HG03139 (cell line): ENCODE results near the gene PCLAF.
"Not testable (repeated sequence)": the region's sequence is repeated elsewhere in the genome, so short reads cannot be mapped to it uniquely, and the experiment has no call there.

Experiments
- ATAC-seq: cut with Tn5 transposase; IDR thresholded peaks from one replicate; pipeline ENCODE4 v1.9.1; 2021; ENCODE audit not compliant: unreplicated experiment

PCLAF gene, protein sequence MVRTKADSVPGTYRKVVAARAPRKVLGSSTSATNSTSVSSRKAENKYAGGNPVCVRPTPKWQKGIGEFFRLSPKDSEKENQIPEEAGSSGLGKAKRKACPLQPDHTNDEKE

DNA sequence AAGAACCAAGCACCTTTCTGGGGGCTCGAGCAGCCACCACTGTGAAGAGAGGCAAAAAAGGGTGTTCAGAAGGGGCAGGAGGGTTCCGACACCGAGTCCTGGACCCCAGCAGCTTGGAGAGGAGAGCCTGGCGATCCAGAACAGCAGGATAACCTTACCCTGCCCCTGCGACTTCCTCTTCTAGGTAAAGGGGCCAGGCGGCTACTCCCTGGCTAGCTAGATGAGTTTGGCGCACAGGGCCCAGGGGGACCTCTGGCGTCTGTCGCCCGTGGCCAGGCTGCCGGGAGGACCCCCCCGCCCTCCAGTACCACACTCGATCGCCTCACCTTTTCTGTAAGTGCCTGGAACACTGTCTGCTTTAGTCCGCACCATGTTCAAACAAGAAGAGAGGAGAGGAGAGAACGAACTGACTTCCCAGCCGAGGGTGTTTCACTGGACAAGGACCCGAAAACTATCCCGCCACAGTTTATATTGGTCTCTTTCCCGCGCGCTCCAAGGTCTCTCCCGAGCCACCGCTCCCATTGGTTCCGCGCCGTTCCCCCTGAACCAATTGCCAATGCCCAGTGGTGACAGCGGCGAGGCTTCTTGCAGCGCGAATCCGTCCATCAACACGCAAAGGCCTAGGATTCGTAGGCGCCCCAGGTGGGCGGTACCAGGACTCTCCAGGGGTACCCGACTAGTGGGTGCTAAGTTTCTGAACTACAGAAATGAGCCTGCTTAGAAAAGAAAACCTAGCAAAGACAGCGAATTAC is at the start of gene PCLAF:
Gene PCLAF, minus strand, starts transcription at position 442 of the 752 bp plus-strand sequence. Its CDS starts 70 bp downstream, at position 372.
- peak; percentile 93 for ATAC-seq

DNA sequence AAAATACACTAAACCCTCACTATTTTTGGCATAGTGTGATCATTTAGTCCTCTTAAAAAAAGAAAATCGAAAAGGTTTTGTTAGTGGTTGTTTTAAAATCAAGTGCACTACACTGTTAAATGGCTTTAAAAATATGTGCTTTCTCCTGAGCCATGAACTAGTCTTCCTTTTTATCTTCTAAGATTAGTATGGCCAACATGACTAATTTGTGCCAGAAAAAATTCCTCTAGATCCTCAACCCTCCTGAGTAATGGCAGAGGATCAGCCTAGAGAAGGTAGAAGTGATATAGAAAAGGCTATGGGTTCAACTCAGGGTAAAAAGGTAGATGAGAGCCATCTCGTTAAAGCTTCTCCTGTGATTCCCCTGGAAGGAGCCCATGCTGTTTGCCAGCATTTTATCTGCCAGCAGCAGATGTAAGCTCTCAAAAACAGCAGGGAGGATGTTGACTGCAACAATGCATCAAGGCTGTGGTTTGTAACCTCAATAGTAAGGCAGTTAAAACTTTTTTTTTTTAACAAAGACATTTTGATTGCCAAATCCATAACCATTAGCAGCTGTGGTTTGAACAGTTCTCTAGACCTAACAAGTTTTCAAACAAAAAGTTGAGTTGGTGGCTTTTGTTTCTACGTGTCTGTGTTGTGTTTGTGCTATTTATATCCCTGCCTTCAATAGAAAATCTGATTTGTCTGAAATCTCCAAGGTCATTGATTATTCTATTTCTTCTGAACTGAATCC is 48.9 kb upstream of the PCLAF start:
- ATAC-seq: no peak

DNA sequence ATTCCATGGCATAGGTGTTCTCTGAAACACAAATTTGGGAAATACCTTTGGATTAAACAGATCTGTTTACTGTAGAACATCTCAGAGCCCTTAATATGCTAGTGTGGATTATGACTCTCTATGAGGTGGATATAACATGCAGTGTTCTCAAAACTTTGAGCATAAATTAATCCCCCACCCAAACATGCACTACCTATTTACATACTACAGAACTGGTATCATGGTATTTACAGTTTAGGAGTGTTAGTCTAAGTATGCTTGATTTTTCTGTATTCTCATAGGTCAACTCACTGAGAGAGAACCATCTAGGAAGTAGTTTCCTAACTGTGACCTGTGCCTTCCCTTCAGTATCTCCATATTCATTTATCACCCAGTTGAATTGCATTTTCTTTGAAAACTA is 48.2 kb upstream of the PCLAF start:
- no peak for ATAC-seq

DNA sequence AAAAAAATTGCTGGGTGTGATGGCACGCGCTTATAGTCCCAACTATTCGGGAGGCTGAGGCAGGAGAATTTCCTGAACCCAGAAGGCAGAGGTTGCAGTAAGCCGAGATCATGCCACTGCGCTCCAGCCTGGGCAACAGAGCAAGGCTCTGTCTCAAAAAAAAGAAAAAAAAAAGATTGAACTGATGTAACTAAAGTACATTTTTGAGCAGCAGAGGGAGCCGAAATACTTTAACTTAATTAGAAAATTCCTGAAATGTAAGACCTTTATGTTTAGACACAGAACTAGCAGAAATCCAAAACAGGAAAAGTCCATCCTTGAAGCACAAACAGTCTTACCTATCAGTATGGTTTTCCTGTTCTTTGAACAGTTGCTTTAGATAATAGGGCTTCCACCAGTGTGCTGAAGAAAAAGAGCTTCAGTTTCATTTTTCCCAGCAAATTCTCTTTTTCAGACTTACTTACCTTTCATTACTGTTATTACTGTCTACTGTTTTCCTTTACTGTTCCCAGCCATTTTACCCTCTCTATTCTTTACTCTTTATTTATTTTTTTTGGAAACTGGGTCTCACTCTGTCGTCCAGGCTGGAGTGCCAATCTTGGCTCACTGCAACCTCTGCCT is 45.7 kb upstream of the PCLAF start:
- no peak for ATAC-seq

DNA sequence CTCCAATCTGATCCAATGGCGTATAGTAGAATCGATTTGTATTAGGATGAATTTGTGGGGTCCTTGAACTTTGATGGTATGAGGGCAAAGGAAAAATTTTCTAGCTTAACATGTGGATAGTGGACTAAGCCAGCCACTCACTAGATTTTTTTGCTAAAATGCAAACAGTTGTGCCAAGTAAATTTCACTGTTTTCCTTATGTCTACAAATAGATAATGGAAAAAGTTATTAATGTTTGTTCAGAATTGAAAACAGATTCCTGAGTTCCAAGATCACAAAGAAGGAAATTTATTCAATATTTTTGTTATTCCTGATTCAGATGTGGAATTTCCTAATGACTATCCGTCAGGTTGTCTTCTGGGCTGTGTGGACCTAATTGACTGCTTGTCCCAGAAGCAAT is 44.0 kb upstream of the PCLAF start:
- ATAC-seq: no peak

DNA sequence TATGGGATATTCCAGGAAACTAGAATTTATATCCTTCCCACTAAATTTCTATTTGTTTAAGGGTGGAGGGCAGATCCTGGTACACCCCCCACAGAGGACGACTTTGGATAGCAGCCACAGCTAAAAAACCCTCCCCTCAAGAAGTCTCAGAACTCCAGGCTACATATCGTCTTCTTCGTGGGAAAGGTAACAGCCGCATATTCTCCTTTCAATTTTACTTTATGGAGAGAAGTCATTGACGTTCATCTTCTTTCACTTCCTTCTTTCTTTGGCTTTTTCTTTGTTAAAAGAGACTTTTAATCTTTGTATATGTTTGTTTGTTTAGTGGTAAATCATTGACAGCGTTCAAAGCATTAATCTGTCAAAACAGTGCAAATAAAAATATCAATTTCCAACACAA is 42.7 kb upstream of the PCLAF start:
- ATAC-seq: no peak

DNA sequence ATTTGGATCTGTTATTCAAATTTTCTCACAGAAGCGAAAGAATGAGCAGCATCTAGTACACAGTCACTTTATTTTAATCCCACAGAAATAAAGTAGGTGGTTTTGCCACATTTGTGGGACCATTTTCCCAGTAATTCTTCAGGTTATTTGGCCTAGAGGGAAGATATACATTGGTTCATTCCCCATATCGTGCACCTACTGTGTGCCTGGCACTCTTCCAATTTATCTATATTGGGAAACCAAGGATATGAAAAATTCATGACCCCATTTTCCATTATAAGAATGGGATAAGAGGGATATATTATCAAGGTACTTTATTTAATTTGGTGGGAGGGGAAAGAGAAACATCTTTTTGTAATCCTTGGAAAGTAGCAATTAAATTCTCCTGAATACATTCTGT is 41.5 kb upstream of the PCLAF start:
- ATAC-seq: no peak

DNA sequence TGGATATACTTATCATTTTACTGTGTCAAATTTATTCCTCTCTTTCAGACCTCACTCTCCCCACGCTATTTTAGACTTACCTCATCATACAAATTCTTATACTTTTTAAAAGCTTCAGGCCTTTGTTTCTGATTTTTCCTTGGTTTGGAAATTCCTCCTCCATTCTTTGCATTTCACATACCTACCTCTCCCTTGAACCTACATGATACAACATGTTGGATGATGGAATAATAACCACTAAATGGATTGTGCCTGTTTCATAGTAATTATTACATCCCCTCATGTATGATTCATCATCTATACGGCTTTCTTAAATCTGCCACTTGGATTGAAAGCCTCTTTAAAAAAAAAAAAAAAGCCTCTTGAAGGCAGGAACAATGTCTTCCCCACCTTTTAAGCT is 31.0 kb upstream of the PCLAF start:
- ATAC-seq: no peak

DNA sequence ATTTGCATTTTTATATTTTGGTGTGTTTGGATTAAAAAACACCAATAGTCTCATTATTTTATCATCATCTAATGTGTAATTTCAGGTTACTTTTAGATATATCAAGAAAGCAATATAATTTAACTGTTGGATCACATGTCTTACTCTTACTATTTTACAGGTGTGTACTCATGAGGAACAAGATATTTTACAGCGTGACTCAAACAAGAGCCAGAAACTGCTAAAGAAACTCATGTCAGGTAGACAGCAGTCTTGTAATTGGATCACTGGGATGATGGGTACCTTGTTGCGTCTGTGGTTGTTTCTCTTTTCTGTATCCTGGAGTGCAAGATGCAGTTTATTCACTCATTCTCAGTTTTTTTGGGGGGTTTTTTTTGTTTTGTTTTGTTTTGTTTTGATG is 19.3 kb upstream of the PCLAF start:
- ATAC-seq: no peak

DNA sequence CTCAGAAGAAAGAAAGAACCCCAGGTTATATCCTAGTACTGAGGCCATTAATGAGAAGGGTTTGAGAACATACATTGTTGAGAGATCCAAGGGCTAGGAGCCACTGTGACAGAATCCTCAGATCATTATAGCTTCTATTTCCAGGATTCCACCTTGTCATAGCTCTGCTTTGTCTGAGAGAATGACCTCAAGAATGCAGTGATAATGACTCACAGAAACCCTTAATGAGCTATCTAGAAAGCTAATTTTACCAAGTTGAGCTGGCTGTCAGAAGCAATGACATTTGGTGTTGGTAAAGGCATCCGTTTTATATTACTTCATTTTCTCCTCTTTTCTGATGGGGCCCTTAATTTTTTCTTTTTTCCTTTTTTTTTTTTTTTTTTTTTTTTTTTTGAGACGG is 17.3 kb upstream of the PCLAF start:
- no peak for ATAC-seq

DNA sequence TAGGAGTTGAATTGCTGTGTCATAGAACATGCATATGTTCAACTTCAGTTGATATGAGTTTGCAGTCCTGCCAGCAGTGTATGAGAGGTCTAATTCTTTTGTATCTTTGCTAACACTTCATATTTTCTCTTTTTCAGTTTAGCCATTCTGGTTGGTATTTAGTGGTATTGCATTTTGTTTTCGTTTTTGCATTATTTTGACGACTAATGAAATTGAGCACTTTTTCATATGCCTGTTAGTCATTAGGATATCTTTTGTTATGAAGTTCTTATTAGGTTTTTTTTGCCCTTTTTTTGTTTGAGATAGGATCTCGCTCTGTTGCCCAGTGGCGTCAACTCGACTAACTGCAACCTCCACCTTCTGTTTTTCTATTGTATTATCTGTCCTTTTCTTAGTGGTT is 15.5 kb upstream of the PCLAF start:
- ATAC-seq: no peak

DNA sequence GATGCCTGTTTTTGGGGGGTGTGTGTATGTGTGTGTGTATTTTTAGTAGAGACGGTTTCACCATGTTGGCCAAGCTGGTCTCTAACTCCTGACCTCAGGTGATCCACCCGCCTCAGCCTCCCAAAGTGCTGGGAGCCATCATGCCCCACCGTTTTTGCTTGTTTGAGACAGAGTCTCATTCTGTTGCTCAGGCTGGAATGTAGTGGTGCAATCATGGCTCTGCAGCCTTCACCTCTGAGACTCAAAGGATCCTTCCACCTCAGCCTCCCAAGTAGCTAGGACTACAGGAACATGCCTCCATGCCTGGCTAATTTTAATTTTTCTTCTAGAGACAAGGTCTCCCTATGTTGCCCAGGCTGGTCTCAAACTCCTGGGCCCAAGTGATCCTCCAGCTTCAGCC is 11.2 kb upstream of the PCLAF start:
- not testable (repeated sequence) for ATAC-seq

DNA sequence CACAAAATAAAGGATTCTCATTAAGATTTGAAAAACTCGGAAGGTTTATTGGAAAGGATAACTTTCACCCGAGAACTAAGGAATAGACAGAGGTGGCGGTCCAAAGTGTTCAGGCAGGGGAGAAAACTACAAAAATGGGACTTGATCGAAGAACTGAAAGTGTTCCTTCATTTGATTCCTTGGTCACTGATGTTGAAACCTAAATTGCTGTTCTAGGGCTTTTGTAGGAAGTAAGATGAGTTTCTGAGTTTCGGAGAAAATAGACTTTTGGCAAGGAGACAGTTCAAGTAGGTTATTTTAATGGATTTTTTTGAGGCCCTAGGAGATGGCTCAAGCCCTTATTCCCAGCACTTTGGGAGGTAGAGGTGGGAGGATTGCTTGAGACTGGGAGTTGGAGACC is 7.8 kb upstream of the PCLAF start:
- ATAC-seq: no peak

DNA sequence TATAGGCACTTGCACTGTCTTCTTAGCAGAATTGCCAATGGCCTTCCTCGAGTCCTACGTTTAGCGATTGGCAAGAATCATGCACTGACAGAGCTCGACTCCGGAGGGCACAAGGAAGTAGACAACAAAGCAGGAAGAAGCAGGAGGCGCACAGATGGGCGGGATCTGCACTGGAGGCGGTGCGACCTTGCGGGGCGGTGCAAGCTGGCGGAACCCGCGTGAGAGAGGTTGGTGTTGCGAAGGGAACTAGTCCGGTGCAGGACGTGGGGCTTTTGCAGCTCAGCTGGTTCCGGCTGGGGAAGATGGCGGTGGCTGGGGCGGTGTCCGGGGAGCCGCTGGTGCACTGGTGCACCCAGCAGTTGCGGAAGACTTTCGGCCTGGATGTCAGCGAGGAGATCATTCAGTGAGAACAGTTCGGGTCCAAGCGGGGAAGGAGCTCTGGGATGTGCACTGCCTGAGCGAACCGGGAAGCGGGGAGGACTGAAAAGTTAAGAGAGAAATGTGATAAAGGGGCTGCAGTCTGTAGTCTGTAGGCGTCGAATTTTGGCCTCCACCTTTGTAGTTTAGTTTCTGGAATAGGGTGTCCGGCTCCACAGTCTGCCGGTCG is 6.4 kb upstream of the PCLAF start, which contains the start of gene TRIP4:
Gene TRIP4, plus strand, starts transcription at position 275 of the 607 bp plus-strand sequence. Its CDS starts 28 bp downstream, at position 303.
- ATAC-seq: peak; percentile 97

DNA sequence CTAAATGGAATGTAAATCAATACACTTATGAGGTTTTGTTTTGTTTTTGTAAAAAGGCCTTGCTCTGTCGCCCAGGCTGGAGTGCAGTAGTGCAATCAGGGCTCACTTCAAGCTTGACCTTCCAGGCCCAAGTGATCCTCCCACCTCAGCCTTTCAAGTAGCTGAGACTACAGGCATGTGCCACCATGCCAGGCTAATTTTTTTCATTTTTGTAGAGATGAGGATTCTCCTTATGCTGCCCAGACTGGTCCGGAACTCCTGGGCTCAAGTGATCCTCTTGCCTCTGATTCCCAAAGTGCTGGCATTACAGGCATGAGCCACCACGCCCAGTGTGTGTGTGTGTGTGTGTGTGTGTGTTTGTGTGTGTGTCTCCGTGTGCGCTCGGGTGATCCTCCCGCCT is 5.0 kb upstream of the PCLAF start:
- no peak for ATAC-seq

DNA sequence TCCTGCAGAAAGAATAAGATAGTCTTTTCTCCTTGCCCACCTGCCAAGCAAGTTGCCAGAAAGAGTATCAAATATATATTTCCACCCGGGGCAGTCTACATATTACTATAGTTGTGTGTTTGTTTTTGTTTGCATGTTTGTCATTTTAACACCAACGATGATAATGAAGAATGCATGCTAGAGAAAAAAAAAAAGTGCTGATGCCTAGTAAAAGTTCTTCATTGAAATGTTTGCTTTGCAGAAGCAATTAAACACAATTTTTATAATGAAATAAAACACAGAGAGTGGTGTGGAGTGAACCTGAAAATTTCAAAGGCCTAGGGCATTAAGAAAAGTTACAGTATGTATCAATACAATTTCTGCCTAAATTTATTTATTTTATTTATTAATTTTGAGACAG is 2.5 kb upstream of the PCLAF start:
- no peak for ATAC-seq

DNA sequence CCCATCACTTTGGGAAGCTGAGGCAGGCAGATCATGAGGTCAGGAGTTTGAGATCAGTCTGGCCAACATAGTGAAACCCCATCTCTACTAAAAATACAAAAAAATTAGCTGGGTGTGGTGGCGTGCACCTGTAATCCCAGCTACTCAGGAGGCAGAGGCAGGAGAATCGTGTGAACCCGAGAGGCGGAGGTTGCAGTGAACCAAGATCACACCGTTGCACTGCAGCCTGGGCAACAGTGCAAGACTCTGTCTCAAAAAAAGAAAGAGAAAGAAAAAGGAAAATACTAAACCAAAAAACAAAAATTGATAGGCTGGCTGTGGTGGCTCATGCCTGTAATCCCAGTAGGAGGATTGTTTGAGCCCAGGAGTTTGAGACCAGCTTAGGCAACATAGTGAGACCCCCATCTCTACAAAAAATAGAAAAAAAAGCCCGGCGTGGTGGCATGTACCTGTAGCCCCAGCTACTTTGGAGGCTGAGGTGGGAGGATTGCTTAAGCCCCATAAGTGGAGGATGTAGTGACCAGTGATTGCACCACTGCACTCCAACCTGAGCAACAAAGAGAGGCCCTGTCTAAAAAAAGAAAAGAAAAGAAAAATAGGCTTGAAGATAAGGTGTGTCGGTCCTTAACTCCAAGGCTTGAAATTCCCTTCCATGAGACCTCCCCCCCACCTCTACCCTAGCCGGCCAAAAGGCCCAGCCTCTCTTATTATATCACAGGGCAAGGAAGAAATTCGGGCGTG is 941 bp downstream of the PCLAF start:
- not testable (repeated sequence) for ATAC-seq

DNA sequence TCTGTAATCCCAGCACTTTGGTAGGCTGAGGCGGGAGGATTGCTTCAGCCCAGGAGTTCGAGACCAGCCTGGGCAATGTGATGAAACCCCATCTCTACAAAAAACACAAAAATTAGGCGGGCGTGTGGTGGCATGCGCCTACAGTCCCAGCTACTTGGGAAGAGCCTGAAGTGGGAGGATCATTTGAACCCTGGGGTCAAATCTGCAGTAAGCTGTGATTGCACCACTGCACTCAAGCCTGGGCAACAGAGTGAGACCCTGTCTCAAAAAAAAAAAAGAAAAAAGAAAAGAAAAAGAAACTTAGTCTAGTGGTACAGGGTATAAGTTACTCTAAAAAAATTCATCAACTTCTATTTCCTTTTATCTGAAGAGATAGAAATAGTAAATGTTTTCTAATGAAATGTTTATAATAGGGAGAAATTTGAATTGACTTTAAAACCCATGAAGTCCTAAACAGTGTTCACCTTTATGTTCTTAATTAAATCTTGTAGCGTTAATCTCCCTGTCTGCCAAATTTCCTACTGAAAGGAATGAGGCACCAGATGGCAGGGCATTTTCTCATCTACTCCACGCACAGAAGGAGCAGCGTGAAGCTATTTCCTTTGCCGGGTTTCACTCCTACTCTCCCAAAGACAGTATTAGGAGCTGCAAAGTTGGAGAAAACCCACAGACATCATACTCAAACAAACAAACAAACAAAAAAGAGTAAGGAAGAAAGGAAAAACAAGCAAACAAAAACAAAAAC is 1.9 kb downstream of the PCLAF start:
- no peak for ATAC-seq

DNA sequence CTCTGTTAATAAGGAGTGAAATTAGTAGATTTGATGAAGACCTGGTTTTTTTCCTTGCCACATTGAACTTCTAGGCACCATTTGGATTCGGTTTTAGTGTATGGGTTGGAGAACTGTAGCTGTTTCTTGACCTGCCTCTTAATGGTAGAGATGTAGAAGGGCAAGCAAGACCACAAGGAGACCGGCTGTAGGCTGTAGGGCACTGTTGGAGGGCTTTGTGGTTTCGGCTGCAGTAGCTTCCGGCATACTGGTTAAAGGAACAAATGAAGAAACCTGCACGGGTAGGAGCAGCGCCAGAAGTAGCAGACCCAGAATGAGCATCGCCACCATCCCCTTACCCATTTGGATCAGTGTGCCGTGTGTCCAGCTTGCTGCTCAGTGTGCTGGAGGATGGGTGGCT is 7.9 kb downstream of the PCLAF start:
- no peak for ATAC-seq

DNA sequence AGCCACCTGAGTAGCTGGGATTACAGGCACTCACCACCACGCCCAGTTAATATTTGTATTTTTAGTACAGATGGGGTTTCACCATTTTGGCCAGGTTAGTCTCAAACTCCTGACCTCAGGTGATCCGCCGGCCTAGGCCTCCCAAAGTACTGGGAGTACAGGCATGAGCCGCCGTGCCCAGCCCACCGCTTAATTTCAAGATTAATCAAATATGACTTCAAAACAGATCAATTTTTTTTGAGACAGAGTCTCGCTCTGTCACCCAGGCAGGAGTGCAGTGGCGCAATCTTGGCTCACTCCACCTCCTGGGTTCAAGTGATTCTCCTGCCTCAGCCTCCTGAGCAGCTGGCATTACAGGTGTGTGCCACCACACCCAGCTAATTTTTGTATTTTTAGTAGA is 9.9 kb downstream of the PCLAF start:
- ATAC-seq: not testable (repeated sequence)
